ENCODE measurements around the gene A3GALT2.

GRCh38 chr1:33323663-33324477, 3.0 kb upstream of the A3GALT2 start:
- TF ChIP-seq GATA2 (IDR thresholded peaks at IDR 0.05; ENCODE audit: low read depth, low read length) (no peak), GATA3 (IDR thresholded peaks at IDR 0.05; ENCODE audit: low read depth, low read length) (no peak)
